Femur (tissue), 1 donor: ENCODE data around the gene ARHGAP45.

Source experiments
- DNase-seq: peaks from one replicate; pipeline ENCODE4 v3.0.0-alpha.2; 2017

ARHGAP45 gene

GRCh38 chr19:1087813-1088415 is 20.9 kb downstream of the ARHGAP45 start:
- peak; percentile 72 for DNase-seq

GRCh38 chr19:1088416-1089010 is 21.5 kb downstream of the ARHGAP45 start:
- DNase-seq, result no peak

GRCh38 chr19:1089126-1089771 is 22.3 kb downstream of the ARHGAP45 start:
- no peak for DNase-seq

GRCh38 chr19:1089891-1090290 is 22.9 kb downstream of the ARHGAP45 start:
- no peak for DNase-seq

- DNase-seq, result no peak
Observed at GRCh38 chr19:1090731-1091543, 24.0 kb downstream of the ARHGAP45 start.

GRCh38 chr19:1091544-1092175 is 24.7 kb downstream of the ARHGAP45 start:
- no peak for DNase-seq

GRCh38 chr19:1093330-1093729 is 26.4 kb downstream of the ARHGAP45 start:
- DNase-seq, result no peak

- no peak for DNase-seq
Observed at GRCh38 chr19:1093811-1094553, 27.0 kb downstream of the ARHGAP45 start.

- DNase-seq, result no peak
Observed at GRCh38 chr19:1094655-1094977, 27.6 kb downstream of the ARHGAP45 start.

- DNase-seq, result peak; percentile 99
Observed at GRCh38 chr19:1094978-1095701, 28.2 kb downstream of the ARHGAP45 start, which contains the start of gene POLR2E. POLR2E (minus strand) TSS chr19:1095375; CDS start chr19:1095315, 60 bp downstream.

- DNase-seq, result no peak
Observed at GRCh38 chr19:1097810-1098176, 30.8 kb downstream of the ARHGAP45 start.

- DNase-seq, result no peak
Observed at GRCh38 chr19:1098177-1099051, 31.4 kb downstream of the ARHGAP45 start.

- DNase-seq, result no peak
Observed at GRCh38 chr19:1101337-1101698, 34.4 kb downstream of the ARHGAP45 start.

- DNase-seq, result no peak
Observed at GRCh38 chr19:1102407-1103131, 35.6 kb downstream of the ARHGAP45 start.

- DNase-seq, result no peak
Observed at GRCh38 chr19:1103132-1103707, 36.3 kb downstream of the ARHGAP45 start.

- DNase-seq, result peak; percentile 100
Observed at GRCh38 chr19:1103708-1104310, 36.8 kb downstream of the ARHGAP45 start, which contains the start of gene GPX4. GPX4 (plus strand) TSS chr19:1103994; CDS start chr19:1104044, 50 bp downstream.

GRCh38 chr19:1104311-1105007 is 37.5 kb downstream of the ARHGAP45 start:
- peak; percentile 79 for DNase-seq
